ENCODE measurements around the gene OTUD1. TPM values are rescaled to one million over a fixed set of nuclear protein-coding genes. Genes with fewer than 3 reads are reported as not detected.

Gene OTUD1
- total RNA-seq, 3 donors from 2014 or later = 14.3 to 19.9 (median 19.6) TPM

DNA sequence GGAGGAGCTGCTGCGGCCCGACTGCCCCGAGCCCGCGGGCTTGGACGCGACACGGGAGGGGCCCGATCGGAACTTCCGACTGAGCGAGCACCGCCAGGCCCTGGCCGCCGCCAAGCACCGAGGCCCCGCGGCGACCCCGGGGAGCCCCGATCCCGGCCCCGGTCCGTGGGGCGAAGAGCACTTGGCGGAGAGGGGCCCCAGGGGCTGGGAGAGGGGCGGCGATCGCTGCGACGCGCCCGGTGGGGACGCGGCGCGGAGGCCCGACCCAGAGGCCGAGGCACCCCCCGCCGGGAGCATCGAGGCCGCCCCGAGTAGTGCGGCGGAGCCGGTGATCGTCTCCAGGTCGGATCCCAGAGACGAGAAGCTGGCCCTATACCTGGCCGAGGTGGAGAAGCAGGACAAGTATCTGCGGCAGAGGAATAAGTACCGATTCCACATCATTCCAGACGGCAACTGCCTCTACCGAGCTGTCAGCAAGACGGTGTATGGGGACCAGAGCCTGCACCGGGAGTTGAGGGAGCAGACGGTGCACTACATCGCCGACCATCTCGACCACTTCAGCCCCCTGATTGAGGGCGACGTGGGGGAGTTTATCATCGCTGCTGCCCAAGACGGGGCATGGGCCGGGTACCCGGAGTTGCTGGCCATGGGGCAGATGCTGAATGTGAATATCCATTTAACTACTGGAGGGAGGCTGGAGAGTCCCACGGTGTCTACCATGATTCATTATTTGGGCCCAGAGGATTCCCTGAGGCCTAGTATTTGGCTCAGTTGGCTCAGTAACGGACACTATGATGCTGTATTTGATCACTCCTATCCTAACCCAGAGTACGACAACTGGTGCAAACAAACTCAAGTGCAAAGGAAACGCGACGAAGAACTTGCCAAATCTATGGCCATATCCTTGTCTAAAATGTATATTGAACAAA lies 1.4 kb downstream of the OTUD1 start:
- ATAC-seq = peak; percentile 4 to 10
- no peaks in the 10 kb centered on the region for H3K9me3 Mint-ChIP-seq
- peaks cover 13% of the 10 kb centered on the region for H3K36me3 Mint-ChIP-seq (ENCODE audit: insufficient read depth)
- peaks cover 39% of the 10 kb centered on the region for H3K4me1 Mint-ChIP-seq (ENCODE audit: low read depth)
- no peaks in the 10 kb centered on the region for H3K27me3 Mint-ChIP-seq (ENCODE audit: low read depth)
- H3K4me3 Mint-ChIP-seq = peak overlapping the region; percentile 92
- peak; percentile 17 for DNase-seq

DNA sequence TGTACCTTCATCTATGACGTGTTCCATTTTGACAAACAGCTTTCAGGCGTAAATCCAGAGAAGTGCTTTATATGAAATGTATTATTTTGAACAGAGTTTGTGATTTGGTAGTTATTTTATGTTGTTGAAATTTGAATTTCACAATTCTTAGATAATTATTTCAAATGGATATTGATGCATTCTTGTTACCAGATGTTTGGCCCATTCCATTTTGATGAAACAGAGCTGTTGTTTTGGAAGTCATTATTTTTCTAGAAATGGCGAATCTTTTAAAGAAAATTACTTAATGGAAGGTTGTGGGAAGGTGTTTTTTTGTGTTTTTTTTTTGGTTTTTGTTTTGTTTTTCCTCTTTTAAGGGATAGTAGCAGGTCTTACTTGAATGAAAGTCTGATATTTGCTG lies 2.4 kb downstream of the OTUD1 start:
- no peak for DNase-seq
- Mint-ChIP-seq H3K27me3 (ENCODE audit: low read depth) (no peaks in the 10 kb centered on the region), H3K9me3 (no peaks in the 10 kb centered on the region), H3K4me1 (ENCODE audit: low read depth) (peaks cover 45% of the 10 kb centered on the region), H3K4me3 (peak overlapping the region; percentile 92), H3K36me3 (ENCODE audit: insufficient read depth) (peaks cover 17% of the 10 kb centered on the region)
- no peak for ATAC-seq

DNA sequence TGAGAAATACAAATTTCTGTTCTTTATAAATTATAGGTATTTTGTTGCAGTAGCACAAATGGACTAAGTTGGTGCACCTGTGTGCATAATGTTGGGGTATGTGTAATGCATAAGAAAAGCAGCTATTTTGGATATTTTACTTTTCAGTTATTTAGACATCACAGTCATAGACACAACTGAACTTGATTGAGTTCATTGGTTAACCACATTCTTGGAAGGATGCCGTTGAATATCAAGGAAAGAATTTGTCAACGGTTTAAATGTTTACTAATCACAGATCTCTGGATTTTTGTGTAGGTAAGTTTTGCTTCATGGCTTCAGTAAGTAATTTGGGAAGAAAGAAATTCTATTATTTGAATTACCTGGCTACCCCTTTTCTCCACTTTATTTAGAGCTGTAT lies 4.1 kb downstream of the OTUD1 start:
- Mint-ChIP-seq H3K4me1 (ENCODE audit: low read depth) (peaks cover 50% of the 10 kb centered on the region), H3K9me3 (no peaks in the 10 kb centered on the region), H3K36me3 (ENCODE audit: insufficient read depth) (peaks cover 19% of the 10 kb centered on the region), H3K27me3 (ENCODE audit: low read depth) (no peaks in the 10 kb centered on the region), H3K4me3 (peak overlapping the region; percentile 92)
- DNase-seq (no peak), ATAC-seq (no peak)

DNA sequence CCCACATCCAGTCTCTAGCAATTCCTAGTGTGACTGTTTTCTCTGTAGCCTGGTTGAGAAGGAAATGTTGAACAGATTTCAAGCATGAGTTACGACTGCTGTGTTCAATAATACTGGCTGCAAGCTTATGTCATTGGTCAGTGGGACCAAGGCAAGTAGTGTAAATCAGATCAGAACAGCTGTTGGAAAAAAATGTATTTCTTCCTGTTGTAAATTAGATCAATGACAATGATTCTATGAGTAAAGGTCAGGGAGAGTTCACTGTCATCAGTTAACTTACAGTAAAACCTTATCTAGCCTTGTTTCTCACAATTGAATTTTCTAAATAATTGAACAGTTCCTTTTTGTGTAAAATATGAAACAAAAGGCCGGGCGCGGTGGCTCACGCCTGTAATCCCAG lies 6.7 kb downstream of the OTUD1 start:
- H3K36me3 Mint-ChIP-seq (ENCODE audit: insufficient read depth) = peaks cover 23% of the 10 kb centered on the region
- ATAC-seq (no peak), DNase-seq (no peak)
- H3K27me3 Mint-ChIP-seq (ENCODE audit: low read depth) = no peaks in the 10 kb centered on the region
- H3K4me1 Mint-ChIP-seq (ENCODE audit: low read depth) = peaks cover 62% of the 10 kb centered on the region
- H3K4me3 Mint-ChIP-seq = no peak overlapping the region
- no peaks in the 10 kb centered on the region for H3K9me3 Mint-ChIP-seq

DNA sequence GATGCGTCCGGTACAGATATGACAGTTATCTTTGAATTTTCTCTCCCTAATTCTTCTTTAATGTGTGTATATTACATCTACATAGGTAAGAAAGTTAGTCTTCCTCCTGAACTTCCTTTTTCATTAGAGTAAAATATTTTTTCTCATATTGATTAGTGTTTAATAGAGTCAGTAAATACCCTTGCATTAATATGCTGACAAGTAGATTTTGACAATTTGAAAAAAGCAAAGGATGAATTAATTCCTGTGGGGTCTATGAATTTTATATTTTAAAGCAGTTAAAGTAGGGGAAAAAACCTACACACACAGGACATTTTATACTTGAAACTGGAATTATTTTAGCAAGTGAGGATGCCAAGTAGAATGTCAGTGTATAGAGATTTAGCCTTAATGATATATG lies 9.4 kb downstream of the OTUD1 start:
- ATAC-seq (no peak), DNase-seq (no peak)
- Mint-ChIP-seq H3K4me3 (no peak overlapping the region), H3K27me3 (ENCODE audit: low read depth) (no peaks in the 10 kb centered on the region), H3K9me3 (no peaks in the 10 kb centered on the region), H3K36me3 (ENCODE audit: insufficient read depth) (peaks cover 11% of the 10 kb centered on the region), H3K4me1 (ENCODE audit: low read depth) (peaks cover 36% of the 10 kb centered on the region)

DNA sequence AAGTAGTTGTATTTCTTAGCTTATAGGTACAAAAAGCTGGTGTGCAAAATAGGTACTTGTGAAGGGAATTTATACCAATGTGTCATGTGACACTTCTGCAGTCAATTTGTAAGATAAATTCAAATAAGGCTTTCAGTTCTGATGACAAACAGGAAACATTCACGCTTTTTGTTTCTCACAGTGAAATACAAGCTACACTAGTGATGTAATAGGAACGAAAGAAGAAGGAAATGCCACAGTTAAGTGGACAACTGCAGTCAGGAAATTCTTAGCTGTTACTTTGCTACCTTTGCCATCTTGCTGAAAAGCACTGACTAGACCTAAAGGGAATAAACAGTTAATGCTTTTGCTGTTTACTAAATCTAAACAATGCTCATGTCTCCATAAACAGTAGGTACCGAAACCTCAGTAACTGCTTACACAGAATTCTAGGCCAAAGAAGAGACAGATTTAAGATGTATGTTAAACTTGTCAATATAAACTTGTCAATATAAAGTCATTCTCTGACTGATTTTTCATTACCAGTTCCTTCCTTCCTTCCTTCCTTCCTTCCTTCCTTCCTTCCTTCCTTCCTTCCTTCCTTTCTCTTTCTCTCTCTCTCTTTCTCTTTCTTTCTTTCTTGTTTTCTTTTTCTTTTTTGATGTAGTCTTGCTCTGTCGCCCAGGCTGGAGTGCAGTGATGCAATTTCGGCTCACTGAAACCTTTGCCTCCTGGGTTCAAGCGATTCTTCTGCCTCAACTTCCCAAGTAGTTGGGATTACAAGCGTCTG lies 10.1 kb downstream of the OTUD1 start:
- ATAC-seq = peak; percentile 86 to 87
- no peak for DNase-seq
- peak overlapping the region; percentile 48 for H3K4me3 Mint-ChIP-seq
- peaks cover 11% of the 10 kb centered on the region for H3K36me3 Mint-ChIP-seq (ENCODE audit: insufficient read depth)
- H3K27me3 Mint-ChIP-seq (ENCODE audit: low read depth) = no peaks in the 10 kb centered on the region
- H3K4me1 Mint-ChIP-seq (ENCODE audit: low read depth) = peaks cover 35% of the 10 kb centered on the region
- no peaks in the 10 kb centered on the region for H3K9me3 Mint-ChIP-seq

DNA sequence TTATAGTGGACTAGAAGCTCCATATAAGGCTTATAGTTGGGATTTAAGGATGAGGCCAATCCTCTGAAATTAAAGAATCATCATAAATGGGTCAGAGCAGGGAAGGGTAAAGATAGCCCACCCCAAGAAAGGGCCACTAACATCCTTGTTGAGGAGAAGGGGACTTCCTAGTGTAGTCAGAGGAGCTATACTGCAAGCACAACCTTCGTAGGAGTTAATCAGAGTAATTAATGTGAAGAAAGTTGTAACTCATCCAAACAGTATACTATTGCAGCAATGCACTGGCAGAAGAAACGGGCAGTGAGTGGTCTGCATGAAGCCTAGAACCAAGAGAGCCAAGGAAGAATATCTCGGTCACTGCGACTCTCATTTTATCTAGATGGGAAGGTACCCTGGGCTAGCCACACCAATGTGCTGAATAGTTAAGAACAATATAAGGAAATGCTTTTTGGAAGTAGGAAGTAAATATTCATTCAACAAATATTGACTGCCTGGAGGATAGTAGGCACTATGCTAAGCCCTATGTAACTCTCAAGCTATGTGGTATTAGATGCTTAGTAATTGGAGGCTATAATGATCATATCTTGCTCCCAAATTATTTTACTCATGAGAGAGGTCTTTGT lies 13.3 kb downstream of the OTUD1 start:
- Mint-ChIP-seq H3K36me3 (ENCODE audit: insufficient read depth) (peaks cover 4% of the 10 kb centered on the region), H3K27me3 (ENCODE audit: low read depth) (no peaks in the 10 kb centered on the region), H3K4me3 (no peak overlapping the region), H3K9me3 (no peaks in the 10 kb centered on the region), H3K4me1 (ENCODE audit: low read depth) (peaks cover 23% of the 10 kb centered on the region)
- DNase-seq = no peak
- ATAC-seq = no peak

DNA sequence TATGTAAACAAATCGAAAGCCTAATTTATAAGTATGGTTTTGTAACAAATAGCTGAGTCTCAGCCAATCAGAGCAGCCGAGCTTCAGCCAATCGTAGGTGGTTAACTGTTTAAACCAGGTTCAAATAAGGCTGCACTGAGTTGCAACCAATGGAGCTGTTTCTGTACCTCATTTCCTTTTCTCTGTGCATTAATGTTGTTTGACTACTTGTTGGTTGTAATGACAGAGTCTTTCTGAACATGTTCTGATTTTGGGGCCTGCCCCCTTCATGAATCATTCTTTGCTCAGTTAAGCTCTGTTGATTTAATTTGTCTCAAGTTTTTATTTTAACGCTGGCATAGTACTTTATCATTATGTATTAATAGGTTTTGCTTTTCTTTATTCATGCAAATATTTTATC lies 14.6 kb downstream of the OTUD1 start:
- H3K27me3 Mint-ChIP-seq (ENCODE audit: low read depth) = no peaks in the 10 kb centered on the region
- peaks cover under 1% of the 10 kb centered on the region for H3K36me3 Mint-ChIP-seq (ENCODE audit: insufficient read depth)
- DNase-seq (no peak), ATAC-seq (no peak)
- H3K4me3 Mint-ChIP-seq = no peak overlapping the region
- H3K4me1 Mint-ChIP-seq (ENCODE audit: low read depth) = peaks cover 16% of the 10 kb centered on the region
- H3K9me3 Mint-ChIP-seq = no peaks in the 10 kb centered on the region

DNA sequence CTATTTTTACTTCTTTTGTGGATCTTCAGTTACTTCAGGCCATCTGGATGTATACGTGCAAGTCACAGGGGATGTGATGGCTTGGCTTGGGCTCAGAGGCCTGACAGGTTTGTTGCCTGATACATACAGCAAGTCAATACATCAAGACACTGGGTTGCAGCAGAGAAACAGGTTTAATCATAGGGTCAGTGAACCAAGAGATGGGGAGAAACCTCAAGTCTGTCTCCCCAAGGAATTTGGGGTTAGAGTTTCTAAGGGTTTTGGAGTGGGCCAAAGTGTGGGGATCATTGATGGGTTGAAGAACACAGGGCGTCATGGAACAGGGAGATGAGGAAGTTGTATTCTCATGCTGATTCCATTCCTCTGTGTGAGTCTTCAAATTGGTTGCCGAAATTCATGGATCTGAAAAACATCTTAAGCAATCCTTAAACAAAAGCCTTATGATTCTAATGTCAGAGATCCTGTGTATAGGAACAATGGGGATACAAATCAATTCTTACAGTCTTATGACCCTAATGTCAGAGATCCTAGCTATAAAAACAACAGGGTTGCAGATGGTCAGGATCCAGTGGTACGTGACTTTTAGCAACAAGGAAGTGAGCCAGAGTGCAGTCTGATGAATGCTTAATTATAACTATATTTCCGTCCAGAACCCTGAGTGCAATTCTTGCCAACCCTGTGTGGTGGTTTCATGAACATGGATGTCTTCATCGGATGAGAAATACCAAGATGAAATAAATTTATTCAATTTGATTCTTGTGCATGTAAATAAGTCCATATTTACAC lies 18.9 kb downstream of the OTUD1 start:
- no peaks in the 10 kb centered on the region for H3K9me3 Mint-ChIP-seq
- peaks cover 2% of the 10 kb centered on the region for H3K4me1 Mint-ChIP-seq (ENCODE audit: low read depth)
- H3K27me3 Mint-ChIP-seq (ENCODE audit: low read depth) = no peaks in the 10 kb centered on the region
- no peak overlapping the region for H3K4me3 Mint-ChIP-seq
- no peak for ATAC-seq
- no peak for DNase-seq
- H3K36me3 Mint-ChIP-seq (ENCODE audit: insufficient read depth) = no peaks in the 10 kb centered on the region

DNA sequence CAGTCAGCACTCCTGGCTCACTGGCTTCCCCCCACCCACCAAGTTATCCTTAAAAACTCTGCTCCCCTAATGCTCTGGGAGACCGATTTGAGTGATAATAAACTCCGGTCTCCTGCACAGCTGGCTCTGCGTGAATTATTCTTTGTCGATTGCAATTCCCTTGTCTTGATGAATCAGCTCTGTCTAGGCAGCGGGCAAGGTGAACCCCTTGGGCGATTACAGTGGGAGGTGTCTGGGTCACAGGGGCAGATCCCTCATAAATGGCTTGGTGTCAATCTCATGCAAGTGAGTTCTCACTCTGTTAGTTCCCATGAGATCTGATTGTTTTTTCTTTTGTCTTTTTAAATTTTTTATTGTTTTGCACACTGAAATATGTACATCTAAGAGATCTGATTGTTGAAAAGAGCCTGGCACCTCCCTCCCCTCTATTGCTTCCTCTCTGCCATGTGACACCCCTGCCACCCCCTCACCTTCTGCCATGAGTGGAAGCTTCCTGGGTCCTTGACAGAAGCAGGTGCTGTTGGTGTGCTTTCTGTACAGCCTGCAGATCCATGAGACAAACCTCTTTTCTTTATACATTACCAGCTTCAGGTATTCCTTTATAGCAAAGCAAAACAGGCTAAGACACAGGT lies 20.5 kb downstream of the OTUD1 start:
- H3K4me1 Mint-ChIP-seq (ENCODE audit: low read depth) = peaks cover 2% of the 10 kb centered on the region
- H3K36me3 Mint-ChIP-seq (ENCODE audit: insufficient read depth) = no peaks in the 10 kb centered on the region
- no peaks in the 10 kb centered on the region for H3K9me3 Mint-ChIP-seq
- H3K4me3 Mint-ChIP-seq = no peak overlapping the region
- ATAC-seq = no peak
- no peaks in the 10 kb centered on the region for H3K27me3 Mint-ChIP-seq (ENCODE audit: low read depth)
- no peak for DNase-seq

DNA sequence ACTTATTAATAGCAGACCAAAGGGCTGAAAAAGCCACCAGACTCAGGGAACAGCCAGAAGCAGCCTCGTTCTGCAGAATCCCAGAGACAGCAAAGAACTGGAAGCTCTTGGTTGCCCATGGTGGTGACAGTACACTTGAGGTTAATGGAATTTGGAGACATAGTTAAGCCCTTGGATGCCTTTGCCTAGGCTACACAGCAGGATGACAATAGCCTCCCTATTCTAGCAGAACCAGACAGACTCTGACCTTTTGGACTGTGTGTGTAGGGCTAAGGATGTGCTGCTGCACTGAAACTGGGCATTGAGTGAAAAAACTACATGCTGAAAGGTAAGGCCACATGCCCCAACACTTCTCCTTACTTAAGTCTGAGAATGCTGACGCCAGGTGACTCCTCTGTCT lies 22.7 kb downstream of the OTUD1 start:
- no peak for ATAC-seq
- H3K9me3 Mint-ChIP-seq = no peaks in the 10 kb centered on the region
- H3K4me1 Mint-ChIP-seq (ENCODE audit: low read depth) = peaks cover 2% of the 10 kb centered on the region
- no peak for DNase-seq
- no peak overlapping the region for H3K4me3 Mint-ChIP-seq
- no peaks in the 10 kb centered on the region for H3K27me3 Mint-ChIP-seq (ENCODE audit: low read depth)
- H3K36me3 Mint-ChIP-seq (ENCODE audit: insufficient read depth) = no peaks in the 10 kb centered on the region

DNA sequence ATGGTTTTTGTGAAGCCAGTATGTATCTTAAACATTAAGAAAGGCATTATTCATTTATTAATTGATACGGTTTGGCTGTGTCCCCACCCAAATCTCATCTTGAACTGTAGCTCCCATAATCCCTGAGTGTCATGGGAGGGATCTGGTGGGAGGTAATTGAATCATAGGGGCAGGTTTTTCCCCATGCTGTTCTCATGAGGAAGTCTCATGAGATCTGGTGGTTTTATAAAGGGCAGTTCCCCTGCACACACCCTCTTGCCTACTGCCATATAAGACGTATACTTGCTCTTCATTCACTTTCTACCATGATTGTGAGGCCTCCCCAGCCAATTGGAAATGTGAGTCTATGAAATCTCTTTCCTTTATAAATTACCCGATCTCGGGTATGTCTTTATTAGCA lies 28.1 kb downstream of the OTUD1 start:
- Mint-ChIP-seq H3K4me3 (no peak overlapping the region), H3K36me3 (ENCODE audit: insufficient read depth) (no peaks in the 10 kb centered on the region), H3K9me3 (no peaks in the 10 kb centered on the region), H3K4me1 (ENCODE audit: low read depth) (no peaks in the 10 kb centered on the region), H3K27me3 (ENCODE audit: low read depth) (peaks cover 5% of the 10 kb centered on the region)
- ATAC-seq = no peak
- no peak for DNase-seq

DNA sequence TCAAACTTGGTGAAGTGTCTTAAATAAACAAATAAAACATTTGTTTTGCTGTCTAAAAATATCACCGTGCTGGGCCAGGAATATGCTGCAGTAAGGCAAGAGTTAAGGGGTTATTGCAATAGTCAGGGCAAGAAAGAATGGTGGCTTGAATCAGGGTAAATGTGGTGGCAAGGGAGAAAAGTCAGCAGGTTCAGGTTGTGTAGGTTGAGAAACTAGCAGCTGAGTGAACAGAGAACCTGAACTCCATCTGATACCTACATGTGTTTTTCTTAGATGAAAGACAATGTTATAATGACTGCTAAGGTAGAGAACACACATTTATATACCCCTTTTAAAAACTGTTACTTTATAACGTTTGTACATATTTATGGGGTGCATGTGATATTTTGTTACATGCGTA lies 28.7 kb downstream of the OTUD1 start:
- DNase-seq = no peak
- no peak overlapping the region for H3K4me3 Mint-ChIP-seq
- no peaks in the 10 kb centered on the region for H3K9me3 Mint-ChIP-seq
- H3K4me1 Mint-ChIP-seq (ENCODE audit: low read depth) = no peaks in the 10 kb centered on the region
- no peaks in the 10 kb centered on the region for H3K36me3 Mint-ChIP-seq (ENCODE audit: insufficient read depth)
- peaks cover 5% of the 10 kb centered on the region for H3K27me3 Mint-ChIP-seq (ENCODE audit: low read depth)
- no peak for ATAC-seq
